ENCODE measurements around the gene R3HDM4. TPM values are rescaled to one million over a fixed set of nuclear protein-coding genes. Genes with fewer than 3 reads are reported as not detected.

R3HDM4 gene
- total RNA-seq (2022) (57.7 and 60.4 TPM in 2 replicates), Bru-seq, nascent RNA (percentile 58 among the genes with signal in this experiment), BruChase-seq, experiment 1, labeled RNA remaining after a 2-hour chase (percentile 78 among the genes with signal in this experiment), BruChase-seq, experiment 2, labeled RNA remaining after a 6-hour chase (percentile 85 among the genes with signal in this experiment)
- long read RNA-seq, transcript R3HDM4-201 (8 exons, 1,815 nt), result major isoform, 40 of 67 reads
- long read RNA-seq, transcript R3HDM4-204 (7 exons, 1,704 nt), result minor isoform, 7 of 67 reads
- long read RNA-seq, partial matches to known transcripts, result 4 of 67 reads
- long read RNA-seq, other reads (novel, unspliced or antisense), result 16 of 67 reads

DNA sequence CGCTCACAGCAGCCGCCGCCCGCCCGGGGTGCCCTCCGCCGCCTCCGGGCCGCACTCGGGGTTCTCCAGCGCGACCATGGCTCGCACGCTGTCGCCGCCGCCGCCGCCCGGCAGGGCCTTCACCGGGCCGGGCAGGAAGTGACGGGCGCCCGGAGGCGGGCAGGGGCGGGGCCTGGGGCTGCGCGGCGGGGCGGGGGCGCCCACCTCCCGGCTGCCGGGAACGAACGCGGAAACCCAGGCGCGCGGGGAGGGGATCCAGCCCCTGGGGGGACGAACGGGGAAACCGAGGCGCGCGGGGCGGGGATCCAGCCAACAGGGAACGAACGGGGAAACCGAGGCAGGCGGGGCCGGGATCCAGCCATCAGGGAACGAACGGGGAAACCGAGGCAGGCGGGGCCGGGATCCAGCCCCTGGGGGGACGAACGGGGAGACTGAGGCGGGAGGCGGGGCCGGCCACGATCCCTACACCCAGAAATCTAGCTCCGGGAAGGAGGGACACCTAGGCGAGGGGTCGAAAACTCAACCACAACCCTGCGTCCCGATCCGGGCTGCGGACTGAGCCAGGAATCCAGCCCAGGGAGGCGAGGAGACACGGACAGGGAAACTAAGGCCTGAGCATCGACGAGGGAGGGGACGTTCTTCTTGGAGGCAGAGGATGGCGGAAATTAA lies at the start of gene R3HDM4:
Gene R3HDM4, minus strand, starts transcription at position 140 of the 669 bp plus-strand sequence. Its CDS starts 62 bp downstream, at position 78.
- no peaks in the 10 kb centered on the region for H3K27me3 Mint-ChIP-seq (ENCODE audit: insufficient read depth, unreplicated experiment)
- no TSS peak for BruUV-seq (replicated peaks)
- peak within 1 kb of the TSS; percentile 74 for H3K4me3 Mint-ChIP-seq (ENCODE audit: unreplicated experiment)
- intact Hi-C loops (cut with micrococcal nuclease; ENCODE audit: unreplicated experiment), result no loop called here
- Histone ChIP-seq H3K27me3 (replicated peaks; ENCODE audit: control insufficient read depth, insufficient read depth, low read length) (no peaks in the 10 kb centered on the region), H3K36me3 (ENCODE audit: control insufficient read depth, insufficient read depth, low read length) (no peaks in the 10 kb centered on the region), H3K4me1 (peaks cover 4% of the 10 kb centered on the region; the same call in 1 of the 2 replicates), H3K9me3 (no peaks in the 10 kb centered on the region), H3K4me3 (ENCODE audit: low read depth, low read length) (peak within 1 kb of the TSS; percentile 90)
- H3K36me3 Mint-ChIP-seq (ENCODE audit: insufficient read depth, unreplicated experiment), result peaks cover 6% of the 10 kb centered on the region
- H3K4me1 Mint-ChIP-seq (ENCODE audit: low read depth, unreplicated experiment), result peaks cover 7% of the 10 kb centered on the region
- no peaks in the 10 kb centered on the region for H3K9me3 Mint-ChIP-seq (ENCODE audit: unreplicated experiment)
- CTCF ChIA-PET, result interaction anchor here (0.8 kb wide), 1 partner anchor 88 kb away, joined by 8 read pairs; no protein-coding TSS in a partner anchor
- DNase-seq, result peak; percentile 66 to 83
- POLR2A ChIA-PET, result no interaction called here
- no peak within 1 kb of the TSS for H3K27ac Mint-ChIP-seq (ENCODE audit: unreplicated experiment)
- TF ChIP-seq, protein P1, sequence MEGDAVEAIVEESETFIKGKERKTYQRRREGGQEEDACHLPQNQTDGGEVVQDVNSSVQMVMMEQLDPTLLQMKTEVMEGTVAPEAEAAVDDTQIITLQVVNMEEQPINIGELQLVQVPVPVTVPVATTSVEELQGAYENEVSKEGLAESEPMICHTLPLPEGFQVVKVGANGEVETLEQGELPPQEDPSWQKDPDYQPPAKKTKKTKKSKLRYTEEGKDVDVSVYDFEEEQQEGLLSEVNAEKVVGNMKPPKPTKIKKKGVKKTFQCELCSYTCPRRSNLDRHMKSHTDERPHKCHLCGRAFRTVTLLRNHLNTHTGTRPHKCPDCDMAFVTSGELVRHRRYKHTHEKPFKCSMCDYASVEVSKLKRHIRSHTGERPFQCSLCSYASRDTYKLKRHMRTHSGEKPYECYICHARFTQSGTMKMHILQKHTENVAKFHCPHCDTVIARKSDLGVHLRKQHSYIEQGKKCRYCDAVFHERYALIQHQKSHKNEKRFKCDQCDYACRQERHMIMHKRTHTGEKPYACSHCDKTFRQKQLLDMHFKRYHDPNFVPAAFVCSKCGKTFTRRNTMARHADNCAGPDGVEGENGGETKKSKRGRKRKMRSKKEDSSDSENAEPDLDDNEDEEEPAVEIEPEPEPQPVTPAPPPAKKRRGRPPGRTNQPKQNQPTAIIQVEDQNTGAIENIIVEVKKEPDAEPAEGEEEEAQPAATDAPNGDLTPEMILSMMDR (IDR thresholded peaks at IDR 0.05; ENCODE audit: insufficient read depth in 1 of 2, low read depth in 1 of 2, low read length in 1 of 2, severe bottlenecking in 1 of 2, unreplicated experiment in 1 of 2), result no peak

DNA sequence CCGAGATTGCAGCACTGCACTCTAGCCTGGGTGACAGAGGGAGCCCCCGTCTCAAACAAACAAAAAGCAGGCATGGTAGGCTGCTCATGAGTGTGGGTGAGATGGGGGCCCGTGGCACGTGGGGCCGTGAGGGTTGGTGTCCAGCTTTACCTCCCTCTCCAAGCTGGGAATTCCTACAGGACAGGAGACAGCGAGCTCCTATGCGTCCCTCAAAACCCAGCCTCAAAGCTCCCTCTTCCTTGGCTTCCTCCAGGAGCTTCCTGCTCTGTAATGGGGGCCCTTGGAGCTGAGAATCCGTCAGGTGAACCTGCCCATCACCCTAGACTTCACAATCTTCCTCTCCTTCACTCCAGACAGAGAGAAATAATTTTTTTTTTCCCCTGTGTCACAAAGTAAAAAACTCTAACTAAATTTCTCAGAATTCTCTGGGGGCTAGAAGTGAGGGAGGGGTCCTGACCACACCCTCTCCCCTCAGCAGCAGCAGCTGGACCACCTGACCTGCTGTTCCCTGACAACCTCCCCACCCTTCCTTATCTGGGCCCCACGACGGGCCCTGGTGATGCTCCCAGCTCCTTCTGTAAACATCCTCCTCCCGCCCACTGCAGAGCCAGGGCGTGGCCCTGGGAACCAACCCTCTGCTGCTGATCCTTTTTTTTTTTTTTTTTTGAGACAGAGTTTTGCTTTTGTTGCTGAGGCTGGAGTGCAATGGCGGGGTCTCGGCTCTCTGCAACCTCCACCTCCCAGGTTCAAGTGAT lies 49.0 kb upstream of the R3HDM4 start:
- Histone ChIP-seq H3K4me3 (ENCODE audit: low read depth, low read length) (no peak overlapping the region), H3K27me3 (replicated peaks; ENCODE audit: control insufficient read depth, insufficient read depth, low read length) (no peaks in the 10 kb centered on the region), H3K9me3 (no peaks in the 10 kb centered on the region), H3K36me3 (ENCODE audit: control insufficient read depth, insufficient read depth, low read length) (peaks cover 22% of the 10 kb centered on the region), H3K4me1 (peaks cover 63% of the 10 kb centered on the region)
- peak; percentile 65 to 82 for DNase-seq
- no TSS peak for BruUV-seq (replicated peaks)
- Mint-ChIP-seq H3K9me3 (ENCODE audit: unreplicated experiment) (no peaks in the 10 kb centered on the region), H3K27me3 (ENCODE audit: insufficient read depth, unreplicated experiment) (no peaks in the 10 kb centered on the region), H3K36me3 (ENCODE audit: insufficient read depth, unreplicated experiment) (peaks cover 96% of the 10 kb centered on the region), H3K4me3 (ENCODE audit: unreplicated experiment) (peak overlapping the region; percentile 65), H3K27ac (ENCODE audit: unreplicated experiment) (peak overlapping the region; percentile 90), H3K4me1 (ENCODE audit: low read depth, unreplicated experiment) (peaks cover 20% of the 10 kb centered on the region)
- TF ChIP-seq, protein P1 (IDR thresholded peaks at IDR 0.05; ENCODE audit: insufficient read depth in 1 of 2, low read depth in 1 of 2, low read length in 1 of 2, severe bottlenecking in 1 of 2, unreplicated experiment in 1 of 2), result no peak
- intact Hi-C loops (cut with micrococcal nuclease; ENCODE audit: unreplicated experiment), result no loop called here
- CTCF ChIA-PET, result interaction anchor here (0.6 to 1.0 kb wide), 2 partner anchors 22 to 297 kb away, joined by 4 to 5 read pairs; partner anchors contain the start of gene WDR18
- POLR2A ChIA-PET, result interaction anchor here (0.9 kb wide), 1 partner anchor 10 kb away, joined by 3 read pairs; no protein-coding TSS in a partner anchor

DNA sequence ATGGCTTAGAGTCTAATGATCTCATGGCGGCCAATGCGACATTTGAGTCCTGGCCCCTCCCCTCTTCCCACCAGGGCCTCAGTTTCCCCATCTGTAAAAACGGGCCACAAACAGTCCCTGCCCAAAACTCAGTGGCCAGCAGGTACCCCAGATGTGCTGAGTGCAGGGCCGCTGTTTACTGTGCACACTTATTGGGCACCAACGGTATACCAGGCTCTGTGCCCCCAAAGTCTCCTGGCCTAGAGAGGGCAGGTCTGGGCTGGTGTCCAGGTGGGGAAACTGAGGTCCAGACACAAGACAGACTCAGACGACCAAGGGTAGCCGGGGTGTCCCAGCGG lies 47.6 kb upstream of the R3HDM4 start:
- no peaks in the 10 kb centered on the region for H3K9me3 ChIP-seq
- H3K4me1 Mint-ChIP-seq (ENCODE audit: low read depth, unreplicated experiment), result peaks cover 20% of the 10 kb centered on the region
- H3K27ac Mint-ChIP-seq (ENCODE audit: unreplicated experiment), result peak overlapping the region; percentile 78
- BruUV-seq (replicated peaks), result no TSS peak
- no peaks in the 10 kb centered on the region for H3K9me3 Mint-ChIP-seq (ENCODE audit: unreplicated experiment)
- H3K4me3 ChIP-seq (ENCODE audit: low read depth, low read length), result peak overlapping the region; percentile 14; the same call in 1 of the 2 replicates
- H3K4me1 ChIP-seq, result peaks cover 77% of the 10 kb centered on the region
- ChIA-PET CTCF (interaction anchor here (1.0 kb wide), 1 partner anchor 37 kb away, joined by 3 read pairs; no protein-coding TSS in a partner anchor), POLR2A (no interaction called here)
- H3K27me3 ChIP-seq (replicated peaks; ENCODE audit: control insufficient read depth, insufficient read depth, low read length), result no peaks in the 10 kb centered on the region
- TF ChIP-seq, protein P1 (IDR thresholded peaks at IDR 0.05; ENCODE audit: insufficient read depth in 1 of 2, low read depth in 1 of 2, low read length in 1 of 2, severe bottlenecking in 1 of 2, unreplicated experiment in 1 of 2), result no peak
- intact Hi-C loops (cut with micrococcal nuclease; ENCODE audit: unreplicated experiment), result no loop called here
- peaks cover 96% of the 10 kb centered on the region for H3K36me3 Mint-ChIP-seq (ENCODE audit: insufficient read depth, unreplicated experiment)
- peak overlapping the region; percentile 25 for H3K4me3 Mint-ChIP-seq (ENCODE audit: unreplicated experiment)
- H3K27me3 Mint-ChIP-seq (ENCODE audit: insufficient read depth, unreplicated experiment), result no peaks in the 10 kb centered on the region
- peaks cover 18% of the 10 kb centered on the region for H3K36me3 ChIP-seq (ENCODE audit: control insufficient read depth, insufficient read depth, low read length)
- DNase-seq, result no peak
